ENCODE results near the gene FUT9. TPM values are rescaled to one million over a fixed set of nuclear protein-coding genes. Genes with fewer than 3 reads are reported as not detected.

The FUT9 gene
- total and polyA plus RNA-seq, 2 experiments from 2014 or later: 2.1 to 6.8 TPM

GRCh38 chr6:96211341-96211740, 195.6 kb downstream of the FUT9 start:
- Histone ChIP-seq H3K4me1 (ENCODE audit: insufficient read depth) (peaks cover 13% of the 10 kb centered on the region), H3K4me3 (no peak overlapping the region), H3K27ac (ENCODE audit: low read depth) (no peak overlapping the region), H3K36me3 (ENCODE audit: insufficient read depth) (no peaks in the 10 kb centered on the region), H3F3A (replicated peaks; ENCODE audit: low read depth) (no peaks in the 10 kb centered on the region), H3K27me3 (ENCODE audit: insufficient read depth) (no peaks in the 10 kb centered on the region), H3K79me2 (replicated peaks; ENCODE audit: insufficient read depth) (no peaks in the 10 kb centered on the region), H3K4me2 (no peak overlapping the region), H3K9me2 (ENCODE audit: insufficient read depth) (no peaks in the 10 kb centered on the region), H2AFZ (no peak overlapping the region), H4K20me1 (replicated peaks; ENCODE audit: insufficient read depth) (no peaks in the 10 kb centered on the region)
- Mint-ChIP-seq H3K9me3 (no peaks in the 10 kb centered on the region), H3K36me3 (ENCODE audit: low read depth) (no peaks in the 10 kb centered on the region), H3K4me1 (peaks cover 26% of the 10 kb centered on the region), H3K4me3 (no peak overlapping the region), H3K27ac (no peak overlapping the region), H3K27me3 (ENCODE audit: insufficient read depth, low read depth, poor library complexity) (no peaks in the 10 kb centered on the region)
- ATAC-seq (no peak), DNase-seq (ENCODE audit: low spot score) (no peak)
- TF ChIP-seq CTCF (conservative IDR thresholded peaks at IDR 0.05; ENCODE audit: low read depth in 2 of 2): no peak
- no peak for TF ChIP-seq JUNB (IDR thresholded peaks at IDR 0.05; ENCODE audit: unreplicated experiment)
- no peak for TF ChIP-seq ZNF331 (CRISPR knock-in tag; IDR thresholded peaks at IDR 0.05; ENCODE audit: low read depth)
- TF ChIP-seq, protein P1, sequence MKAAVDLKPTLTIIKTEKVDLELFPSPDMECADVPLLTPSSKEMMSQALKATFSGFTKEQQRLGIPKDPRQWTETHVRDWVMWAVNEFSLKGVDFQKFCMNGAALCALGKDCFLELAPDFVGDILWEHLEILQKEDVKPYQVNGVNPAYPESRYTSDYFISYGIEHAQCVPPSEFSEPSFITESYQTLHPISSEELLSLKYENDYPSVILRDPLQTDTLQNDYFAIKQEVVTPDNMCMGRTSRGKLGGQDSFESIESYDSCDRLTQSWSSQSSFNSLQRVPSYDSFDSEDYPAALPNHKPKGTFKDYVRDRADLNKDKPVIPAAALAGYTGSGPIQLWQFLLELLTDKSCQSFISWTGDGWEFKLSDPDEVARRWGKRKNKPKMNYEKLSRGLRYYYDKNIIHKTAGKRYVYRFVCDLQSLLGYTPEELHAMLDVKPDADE (IDR thresholded peaks at IDR 0.05): no peak

GRCh38 chr6:96212066-96212465, 196.3 kb downstream of the FUT9 start:
- Histone ChIP-seq H3K4me3 (no peak overlapping the region), H4K20me1 (replicated peaks; ENCODE audit: insufficient read depth) (no peaks in the 10 kb centered on the region), H2AFZ (no peak overlapping the region), H3K36me3 (ENCODE audit: insufficient read depth) (no peaks in the 10 kb centered on the region), H3K27me3 (ENCODE audit: insufficient read depth) (no peaks in the 10 kb centered on the region), H3F3A (replicated peaks; ENCODE audit: low read depth) (no peaks in the 10 kb centered on the region), H3K9me2 (ENCODE audit: insufficient read depth) (no peaks in the 10 kb centered on the region), H3K27ac (ENCODE audit: low read depth) (no peak overlapping the region), H3K79me2 (replicated peaks; ENCODE audit: insufficient read depth) (no peaks in the 10 kb centered on the region), H3K4me1 (ENCODE audit: insufficient read depth) (peaks cover 13% of the 10 kb centered on the region), H3K4me2 (no peak overlapping the region)
- H3K27ac Mint-ChIP-seq: no peak overlapping the region
- DNase-seq (ENCODE audit: low spot score): no peak
- H3K4me3 Mint-ChIP-seq: no peak overlapping the region
- TF ChIP-seq, protein P1 (IDR thresholded peaks at IDR 0.05): no peak
- no peak for TF ChIP-seq POLR2AphosphoS5 (IDR thresholded peaks at IDR 0.05; ENCODE audit: low read depth)
- TF ChIP-seq EZH2 (IDR thresholded peaks at IDR 0.05; ENCODE audit: low read depth, unreplicated experiment): no peak
- no peak for TF ChIP-seq CTCF (conservative IDR thresholded peaks at IDR 0.05; ENCODE audit: low read depth in 2 of 2)
- TF ChIP-seq ZNF331 (CRISPR knock-in tag; IDR thresholded peaks at IDR 0.05; ENCODE audit: low read depth): no peak
- no peak for TF ChIP-seq CREB1 (CRISPR knock-in tag; IDR thresholded peaks at IDR 0.05; ENCODE audit: low read depth)
- TF ChIP-seq STAT1 (IDR thresholded peaks at IDR 0.05; ENCODE audit: unreplicated experiment): no peak
- H3K36me3 Mint-ChIP-seq (ENCODE audit: low read depth): no peaks in the 10 kb centered on the region
- H3K9me3 Mint-ChIP-seq: no peaks in the 10 kb centered on the region
- H3K27me3 Mint-ChIP-seq (ENCODE audit: insufficient read depth, low read depth, poor library complexity): no peaks in the 10 kb centered on the region
- H3K4me1 Mint-ChIP-seq: peaks cover 30% of the 10 kb centered on the region
- ATAC-seq: no peak

Measured in GM23338 (cell line).